Omental fat pad (tissue), 4 donors: ENCODE measurements around the gene PCLO. TPM values are rescaled to one million over a fixed set of nuclear protein-coding genes. Genes with fewer than 3 reads are reported as not detected.
"Not testable (repeated sequence)": the region's sequence is repeated elsewhere in the genome, so short reads cannot be mapped to it uniquely, and the experiment has no call there.

Experiments used
- ATAC-seq: fragments of 150-250 bp; one replicate; pipeline ENCODE4 v1.9.1; 2016; ENCODE audit warnings: mild to moderate bottlenecking, moderate library complexity; ENCODE audit not compliant: low FRiP score
- DNase-seq: peaks from one replicate; pipeline ENCODE4 v3.0.0-alpha.2; 2019; ENCODE audit warnings: low spot score
- total RNA-seq, 4 donors: library from RNA; depleted of rRNA; stranded (reverse); fragments of >200 nt; gene quantifications; one replicate each; pipeline ENCODE4 v1.1.0, GENCODE V29; 2016
- TF ChIP-seq, protein P1 (sequence below), 3 donors: fragments of 450-650 bp; IDR thresholded peaks; one replicate each; pipeline ENCODE4 v1.5.1; 2016 to 2017; ENCODE audit warnings: antibody characterized with exemption in 3 of 3, mild to moderate bottlenecking in 3 of 3, moderate library complexity in 2 of 3

The PCLO gene
- total RNA-seq, 4 donors from 2014 or later = 0.75 to 5.7 (median 2.0) TPM

DNA sequence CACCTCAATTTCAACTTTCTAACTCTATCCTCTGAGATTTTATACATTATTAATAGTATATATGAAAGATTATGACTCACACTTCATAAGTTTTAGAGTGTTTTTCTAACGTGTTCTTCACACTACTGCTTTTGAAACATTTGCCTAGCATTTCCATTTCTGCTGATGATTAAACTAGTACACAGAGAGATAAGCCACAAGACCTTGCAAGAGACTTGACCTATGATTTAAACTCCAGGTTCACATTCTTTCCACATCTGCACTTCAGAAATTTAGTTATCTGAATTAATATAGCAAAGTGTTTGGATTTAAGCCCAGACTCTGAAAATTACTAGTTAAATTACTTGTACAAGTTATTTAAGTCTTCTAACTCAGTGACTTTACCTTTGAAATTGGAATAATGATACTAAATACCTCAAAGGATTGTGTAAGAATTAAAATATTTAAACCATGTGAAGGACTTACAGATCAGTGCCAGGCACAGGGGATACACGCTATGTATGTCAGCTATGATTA is 66.6 kb downstream of the PCLO start:
- TF ChIP-seq, protein P1, sequence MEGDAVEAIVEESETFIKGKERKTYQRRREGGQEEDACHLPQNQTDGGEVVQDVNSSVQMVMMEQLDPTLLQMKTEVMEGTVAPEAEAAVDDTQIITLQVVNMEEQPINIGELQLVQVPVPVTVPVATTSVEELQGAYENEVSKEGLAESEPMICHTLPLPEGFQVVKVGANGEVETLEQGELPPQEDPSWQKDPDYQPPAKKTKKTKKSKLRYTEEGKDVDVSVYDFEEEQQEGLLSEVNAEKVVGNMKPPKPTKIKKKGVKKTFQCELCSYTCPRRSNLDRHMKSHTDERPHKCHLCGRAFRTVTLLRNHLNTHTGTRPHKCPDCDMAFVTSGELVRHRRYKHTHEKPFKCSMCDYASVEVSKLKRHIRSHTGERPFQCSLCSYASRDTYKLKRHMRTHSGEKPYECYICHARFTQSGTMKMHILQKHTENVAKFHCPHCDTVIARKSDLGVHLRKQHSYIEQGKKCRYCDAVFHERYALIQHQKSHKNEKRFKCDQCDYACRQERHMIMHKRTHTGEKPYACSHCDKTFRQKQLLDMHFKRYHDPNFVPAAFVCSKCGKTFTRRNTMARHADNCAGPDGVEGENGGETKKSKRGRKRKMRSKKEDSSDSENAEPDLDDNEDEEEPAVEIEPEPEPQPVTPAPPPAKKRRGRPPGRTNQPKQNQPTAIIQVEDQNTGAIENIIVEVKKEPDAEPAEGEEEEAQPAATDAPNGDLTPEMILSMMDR (IDR thresholded peaks at IDR 0.05) = no peak
- DNase-seq (no peak), ATAC-seq (peak; percentile 64)

DNA sequence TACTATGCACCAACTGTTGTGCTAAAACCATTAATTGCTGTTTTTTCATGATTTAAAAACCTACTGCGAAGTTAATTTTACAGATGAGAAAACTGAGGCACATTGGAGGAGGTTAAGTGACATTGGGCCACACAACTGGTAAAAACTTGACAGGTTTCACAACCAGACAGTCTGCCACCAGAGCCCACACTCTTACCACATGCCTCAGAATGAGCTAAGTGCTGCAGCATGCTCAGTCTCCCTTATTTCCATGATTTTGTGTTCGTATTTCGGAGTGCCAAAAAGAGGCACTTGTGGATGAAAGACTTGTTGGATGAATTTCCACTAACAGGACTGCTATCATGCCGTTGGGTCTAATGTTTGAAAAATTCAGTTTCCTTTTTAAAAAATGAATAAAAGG is 77.4 kb downstream of the PCLO start:
- no peak for ATAC-seq
- TF ChIP-seq, protein P1 (IDR thresholded peaks at IDR 0.05) = no peak
- no peak for DNase-seq

DNA sequence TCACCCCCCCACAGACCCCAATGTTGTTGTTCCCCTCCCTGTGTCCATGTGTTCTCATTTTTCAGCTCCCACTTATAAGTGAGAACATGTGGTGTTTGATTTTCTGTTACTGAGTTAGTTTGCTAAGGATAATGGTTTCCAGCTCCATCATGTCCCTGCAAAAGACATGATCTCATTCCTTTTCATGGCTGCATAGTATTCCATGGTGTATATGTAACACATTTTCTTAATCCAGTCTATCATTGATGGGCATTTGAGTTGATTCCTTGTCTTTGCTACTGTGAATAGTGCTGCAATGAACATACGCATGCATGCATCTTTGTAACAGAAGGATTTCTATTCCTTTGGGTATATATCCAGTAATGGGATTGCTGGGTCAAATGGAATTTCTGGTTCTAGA is 82.8 kb downstream of the PCLO start:
- not testable (repeated sequence) for DNase-seq, ATAC-seq

DNA sequence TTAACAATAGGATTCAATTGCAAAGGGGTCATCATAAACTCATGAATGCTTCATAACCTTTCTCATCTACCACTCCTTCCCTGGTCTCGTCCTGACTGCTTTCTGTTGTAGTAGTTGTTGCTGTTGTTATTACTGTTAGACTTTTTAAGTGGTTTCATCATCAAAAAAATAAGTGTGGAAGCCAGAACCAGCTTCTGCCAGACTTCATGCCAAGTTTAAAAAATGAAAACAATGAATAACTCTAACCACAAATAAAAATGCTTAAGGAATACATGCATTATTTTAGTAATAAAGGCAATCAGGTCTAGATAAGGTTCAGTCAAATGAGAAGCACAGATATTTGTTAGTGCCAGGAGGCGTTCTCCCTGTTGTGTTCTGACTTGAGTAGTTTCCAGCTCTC is 85.4 kb downstream of the PCLO start:
- TF ChIP-seq, protein P1 (IDR thresholded peaks at IDR 0.05) = no peak
- no peak for DNase-seq
- ATAC-seq = no peak

DNA sequence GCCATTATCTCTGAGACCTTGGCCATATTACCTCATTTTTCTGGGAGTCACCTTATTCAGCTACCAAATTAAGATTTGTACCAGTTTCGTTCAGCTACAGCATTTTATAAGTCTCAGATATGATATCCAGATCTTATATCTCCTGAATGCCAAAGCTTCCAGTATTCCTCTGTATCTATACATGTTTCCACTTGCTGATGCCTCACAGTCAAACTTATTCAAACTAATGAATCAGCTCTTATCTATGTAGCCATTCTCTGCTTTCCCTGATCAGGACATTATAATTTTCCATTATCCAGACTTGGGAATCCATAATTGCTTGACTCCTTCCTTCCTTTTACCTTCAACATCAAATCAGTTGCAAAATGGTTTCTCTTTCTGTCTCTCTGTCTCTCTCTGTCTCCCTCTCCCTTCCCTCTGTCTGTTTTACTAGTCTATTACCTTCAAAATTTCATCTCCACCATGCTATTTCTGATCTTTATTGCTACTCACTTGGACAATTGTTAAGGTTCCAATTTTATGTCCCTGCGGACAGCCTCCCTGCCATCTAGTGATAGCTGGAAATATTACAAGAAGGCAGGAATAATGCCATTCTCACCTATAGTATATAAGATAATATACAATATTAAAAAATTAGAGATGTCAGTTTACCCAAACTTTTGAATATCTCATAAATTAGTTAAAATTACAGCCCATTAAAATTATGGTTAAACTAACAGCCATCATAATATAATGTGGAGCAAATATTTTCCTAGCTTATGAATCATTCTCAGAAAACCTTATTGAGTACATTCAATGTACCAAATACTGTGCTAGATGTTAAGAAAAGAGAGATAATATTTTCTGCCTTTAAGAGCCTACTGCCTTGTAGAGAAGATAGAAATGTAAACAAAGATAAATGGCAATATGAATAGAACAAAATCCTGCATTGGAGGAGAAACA is 89.8 kb downstream of the PCLO start:
- TF ChIP-seq, protein P1 (IDR thresholded peaks at IDR 0.05) = no peak
- ATAC-seq (no peak), DNase-seq (no peak)

DNA sequence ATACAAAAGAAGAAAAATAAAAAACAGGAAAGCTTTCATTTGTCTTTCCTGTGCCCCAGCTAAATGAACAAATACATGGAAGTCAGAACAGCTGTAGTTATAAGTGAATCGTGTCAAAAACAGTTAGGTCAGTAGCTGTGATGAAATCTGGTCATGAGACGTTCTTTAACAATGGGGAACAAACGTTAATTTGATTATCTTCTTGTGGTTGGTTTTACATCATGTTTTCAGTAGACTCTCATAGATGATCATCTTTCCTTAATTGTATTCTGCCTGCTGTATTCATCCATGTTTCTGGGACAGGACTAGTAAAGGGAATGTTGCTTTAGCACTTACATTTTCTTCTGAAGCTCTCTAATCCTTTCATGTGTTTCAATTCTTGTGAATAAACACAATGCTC is 97.0 kb downstream of the PCLO start:
- DNase-seq = no peak
- ATAC-seq = no peak
- TF ChIP-seq, protein P1 (IDR thresholded peaks at IDR 0.05) = no peak

DNA sequence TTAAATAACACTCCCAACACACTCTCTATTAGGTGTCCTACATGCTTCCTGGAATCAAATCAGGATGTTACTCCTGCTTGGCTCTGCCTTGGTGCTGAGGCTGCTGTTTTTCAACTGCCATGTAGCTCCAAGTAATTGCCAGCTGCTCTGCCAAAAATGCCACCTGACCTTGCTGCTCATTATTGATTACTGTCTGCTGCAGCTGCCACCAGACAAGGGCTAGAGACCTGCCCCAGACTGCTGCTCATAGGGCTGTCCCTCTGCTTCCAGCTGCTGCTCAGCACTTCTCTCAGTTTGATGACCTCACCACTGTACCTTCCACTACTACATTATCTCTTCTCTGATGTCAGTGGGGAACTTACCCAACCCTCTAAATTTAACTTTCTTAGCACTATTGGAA is 102.5 kb downstream of the PCLO start:
- TF ChIP-seq, protein P1 (IDR thresholded peaks at IDR 0.05) = no peak
- ATAC-seq (no peak), DNase-seq (no peak)
